Activated CD8-positive, alpha-beta memory T cell treated with anti-CD3 and anti-CD28 coated beads, Interleukin-2, amount 50 U/mL, for 1 hour (primary cell): ENCODE measurements around the gene GABPB2.

Experiments
- DNase-seq: peaks from one replicate; pipeline ENCODE4 v3.0.0-alpha.2; 2020; ENCODE audit errors: extremely low read depth

Gene GABPB2

GRCh38 chr1:151164732-151165280, 94.2 kb downstream of the GABPB2 start:
- no peak for DNase-seq

- DNase-seq: no peak
Observed at GRCh38 chr1:151165281-151165737, 94.7 kb downstream of the GABPB2 start.

- DNase-seq: peak; percentile 90
Observed at GRCh38 chr1:151165738-151166504, 95.4 kb downstream of the GABPB2 start, which contains the start of the genes LYSMD1 and SCNM1. LYSMD1 (minus strand) TSS chr1:151165902; CDS start chr1:151165258, 644 bp downstream. SCNM1 (plus strand) TSS chr1:151166144; CDS start chr1:151166153, 9 bp downstream.

- no peak for DNase-seq
Observed at GRCh38 chr1:151166505-151166956, 96.0 kb downstream of the GABPB2 start.

GRCh38 chr1:151167116-151167515, 96.6 kb downstream of the GABPB2 start:
- DNase-seq: no peak

GRCh38 chr1:151171190-151171589, 100.6 kb downstream of the GABPB2 start:
- no peak for DNase-seq
